AG04450 (cell line): ENCODE measurements around the gene KCNG3. TPM values are rescaled to one million over a fixed set of nuclear protein-coding genes. Genes with fewer than 3 reads are reported as not detected.

Experiments used
- CTCF ChIA-PET: fragments of 300-600, 350-600 bp; formaldehyde crosslinking; extraction: SDS; loops from one replicate; lab custom pipeline; 2022; ENCODE audit warnings: antibody characterized with exemption, inconsistent platforms; lab: Charles Lee
- POLR2A ChIA-PET: fragments of 350-600 bp; formaldehyde crosslinking; extraction: SDS; loops from one replicate; lab custom pipeline; 2021; ENCODE audit warnings: antibody characterized with exemption, inconsistent platforms; lab: Yijun Ruan, JAX
- DNase-seq: peaks from one replicate; pipeline ENCODE4 v3.0.0-alpha.2; 2011; ENCODE audit warnings: low read depth, low spot score
- H3K27ac ChIP-seq: one replicate; pipeline ENCODE4 v1.5.1; 2012; ENCODE audit warnings: low read depth, low read length, control low read depth
- H3K27me3 ChIP-seq: one replicate; pipeline ENCODE4 v1.6.0; 2012; ENCODE audit warnings: low read length; ENCODE audit not compliant: control insufficient read depth, insufficient read depth
- H3K4me3 ChIP-seq: 2 replicates; pipeline ENCODE4 v1.5.1; 2011; ENCODE audit warnings: mild to moderate bottlenecking, low read depth, low read length, control low read depth
- H3K9me3 ChIP-seq: 2 replicates; pipeline ENCODE4 v1.5.1; 2012; ENCODE audit warnings: low read length; ENCODE audit not compliant: control insufficient read depth, insufficient read depth
- polyA plus RNA-seq: library from polyadenylated mRNA; depleted of rRNA; stranded (reverse); fragments of >200 nt; gene quantifications from 2 replicates; pipeline ENCODE4 v1.2.3, GENCODE V29; 2011; rRNA removed
- small RNA-seq: library from RNA; depleted of rRNA; stranded (forward); fragments of <200 nt; gene quantifications from one replicate; pipeline ENCODE3, GENCODE V24; 2012; ENCODE audit warnings: low read depth; ENCODE audit not compliant: insufficient read length
- TF ChIP-seq, protein P1 (sequence below): IDR thresholded peaks from 2 replicates; pipeline ENCODE4 v1.5.1; 2011; ENCODE audit warnings: low read depth, low read length, control low read depth, inconsistent platforms

The KCNG3 gene
- polyA plus RNA-seq, 1 experiment: not detected

DNA sequence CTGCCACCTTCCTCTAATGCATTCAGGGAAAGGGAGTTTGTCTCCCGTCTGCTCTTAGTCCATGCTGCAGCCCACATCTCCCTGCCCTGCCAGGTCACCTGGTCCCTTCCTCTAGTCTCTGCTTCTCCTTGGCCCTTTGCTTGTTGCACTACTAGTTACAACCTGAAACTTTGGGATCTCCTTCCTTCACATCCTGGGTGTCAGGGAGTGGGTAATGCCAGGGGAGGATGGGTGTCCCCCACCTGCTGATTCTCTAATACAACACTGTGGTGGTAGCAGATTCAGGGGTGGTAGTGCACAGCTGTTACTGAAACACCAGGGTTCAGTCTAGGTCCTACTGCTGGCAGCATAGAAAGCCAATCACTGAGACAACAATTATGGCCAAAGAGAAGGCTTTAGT, 101.6 kb downstream of the KCNG3 start:
- POLR2A ChIA-PET: interaction anchor here (0.7 kb wide), 1 partner anchor 418 kb away, joined by 8 read pairs; no protein-coding TSS in a partner anchor
- CTCF ChIA-PET: no interaction called here
- Histone ChIP-seq H3K9me3 (no peaks in the 10 kb centered on the region), H3K4me3 (no peak overlapping the region), H3K27me3 (peaks cover 6% of the 10 kb centered on the region), H3K27ac (no peak overlapping the region)
- TF ChIP-seq, protein P1, sequence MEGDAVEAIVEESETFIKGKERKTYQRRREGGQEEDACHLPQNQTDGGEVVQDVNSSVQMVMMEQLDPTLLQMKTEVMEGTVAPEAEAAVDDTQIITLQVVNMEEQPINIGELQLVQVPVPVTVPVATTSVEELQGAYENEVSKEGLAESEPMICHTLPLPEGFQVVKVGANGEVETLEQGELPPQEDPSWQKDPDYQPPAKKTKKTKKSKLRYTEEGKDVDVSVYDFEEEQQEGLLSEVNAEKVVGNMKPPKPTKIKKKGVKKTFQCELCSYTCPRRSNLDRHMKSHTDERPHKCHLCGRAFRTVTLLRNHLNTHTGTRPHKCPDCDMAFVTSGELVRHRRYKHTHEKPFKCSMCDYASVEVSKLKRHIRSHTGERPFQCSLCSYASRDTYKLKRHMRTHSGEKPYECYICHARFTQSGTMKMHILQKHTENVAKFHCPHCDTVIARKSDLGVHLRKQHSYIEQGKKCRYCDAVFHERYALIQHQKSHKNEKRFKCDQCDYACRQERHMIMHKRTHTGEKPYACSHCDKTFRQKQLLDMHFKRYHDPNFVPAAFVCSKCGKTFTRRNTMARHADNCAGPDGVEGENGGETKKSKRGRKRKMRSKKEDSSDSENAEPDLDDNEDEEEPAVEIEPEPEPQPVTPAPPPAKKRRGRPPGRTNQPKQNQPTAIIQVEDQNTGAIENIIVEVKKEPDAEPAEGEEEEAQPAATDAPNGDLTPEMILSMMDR: no peak
- no peak for DNase-seq

Small RNA genes within 50 kb of the gene (small RNA-seq; reads per million reads assigned to genes)
- gene RF00017: not detected
- gene RF00612: not detected

Other genes starting within 250 kb of the KCNG3 start
- 204 and 245 TPM in 2 replicates for gene COX7A2L, start 132.8 kb downstream of the KCNG3 start, polyA plus RNA-seq
- 41.9 and 51.0 TPM in 2 replicates for gene MTA3, start 74.7 kb upstream of the KCNG3 start, polyA plus RNA-seq